OCI-LY3 (cell line): ENCODE results near the gene MSI2.

ENCODE experiments used
- EZH2phosphoT487 ChIP-seq: fragments of 200-600 bp; shearing (Covaris generic); IDR thresholded peaks from 2 replicates; pipeline ENCODE4 v1.6.1; 2018; ENCODE audit warnings: antibody characterized with exemption, mixed run types, low read depth
- TF ChIP-seq, protein P1 (sequence below): fragments of 200-600, 300-600 bp; sonication (generic); IDR thresholded peaks from 2 replicates; pipeline ENCODE4 v1.5.1; 2014; ENCODE audit warnings: antibody characterized with exemption, low read length, low read depth

DNA sequence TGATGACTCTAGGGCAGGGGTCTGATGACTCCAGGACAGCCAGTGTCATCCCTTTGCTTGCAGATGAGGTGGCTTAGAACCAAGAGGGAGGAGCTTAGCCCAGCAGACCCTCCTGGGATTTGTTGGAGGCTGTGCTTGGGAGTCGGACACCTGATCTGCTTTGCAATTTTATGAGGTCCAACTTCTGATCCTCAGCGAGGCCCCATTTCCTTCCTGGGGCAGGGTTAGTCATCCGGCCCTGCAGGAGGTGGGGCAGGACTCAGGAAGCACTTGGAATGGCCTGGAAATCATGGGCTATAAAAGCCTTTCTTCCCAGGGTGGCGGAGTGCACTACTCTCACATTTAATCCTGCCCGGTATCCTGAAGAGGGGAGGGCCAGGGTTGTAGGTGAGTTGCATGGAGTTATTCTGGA is 168.5 kb downstream of the MSI2 start:
- TF ChIP-seq, protein P1, sequence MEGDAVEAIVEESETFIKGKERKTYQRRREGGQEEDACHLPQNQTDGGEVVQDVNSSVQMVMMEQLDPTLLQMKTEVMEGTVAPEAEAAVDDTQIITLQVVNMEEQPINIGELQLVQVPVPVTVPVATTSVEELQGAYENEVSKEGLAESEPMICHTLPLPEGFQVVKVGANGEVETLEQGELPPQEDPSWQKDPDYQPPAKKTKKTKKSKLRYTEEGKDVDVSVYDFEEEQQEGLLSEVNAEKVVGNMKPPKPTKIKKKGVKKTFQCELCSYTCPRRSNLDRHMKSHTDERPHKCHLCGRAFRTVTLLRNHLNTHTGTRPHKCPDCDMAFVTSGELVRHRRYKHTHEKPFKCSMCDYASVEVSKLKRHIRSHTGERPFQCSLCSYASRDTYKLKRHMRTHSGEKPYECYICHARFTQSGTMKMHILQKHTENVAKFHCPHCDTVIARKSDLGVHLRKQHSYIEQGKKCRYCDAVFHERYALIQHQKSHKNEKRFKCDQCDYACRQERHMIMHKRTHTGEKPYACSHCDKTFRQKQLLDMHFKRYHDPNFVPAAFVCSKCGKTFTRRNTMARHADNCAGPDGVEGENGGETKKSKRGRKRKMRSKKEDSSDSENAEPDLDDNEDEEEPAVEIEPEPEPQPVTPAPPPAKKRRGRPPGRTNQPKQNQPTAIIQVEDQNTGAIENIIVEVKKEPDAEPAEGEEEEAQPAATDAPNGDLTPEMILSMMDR = no peak
- no peak for TF ChIP-seq EZH2phosphoT487
